Measurements from ENCODE around the gene DCP2.

The DCP2 gene

GRCh38 chr5:112957036-112957808 lies 19.4 kb upstream of the DCP2 start:
- TF ChIP-seq POLR2AphosphoS5 (IDR thresholded peaks at IDR 0.05; ENCODE audit: low read depth, low read length), result no peak
- TF ChIP-seq FOXP2 (optimal IDR thresholded peaks at IDR 0.05; ENCODE audit: borderline replicate concordance, extremely low read depth, extremely low read length, insufficient read depth), result no peak
- TF ChIP-seq TAF1 (IDR thresholded peaks at IDR 0.05; ENCODE audit: borderline replicate concordance, insufficient read depth, low read length), result no peak
- no peak for TF ChIP-seq SIN3A (IDR thresholded peaks at IDR 0.05; ENCODE audit: borderline replicate concordance, insufficient read depth, low read length)
- no peak for TF ChIP-seq REST (IDR thresholded peaks at IDR 0.05; ENCODE audit: insufficient read depth in 1 of 2, low read depth in 2 of 2, low read length in 2 of 2)

- TF ChIP-seq SIN3A (IDR thresholded peaks at IDR 0.05; ENCODE audit: borderline replicate concordance, insufficient read depth, low read length), result 0 out of 2 replicates have a peak, but pooled peaks have one; percentile 47
- TF ChIP-seq REST (IDR thresholded peaks at IDR 0.05; ENCODE audit: insufficient read depth in 1 of 2, low read depth in 2 of 2, low read length in 2 of 2), result no peak
These were observed 18.2 kb upstream of the DCP2 start for GRCh38 chr5:112958093-112959088.

- TF ChIP-seq SIN3A (IDR thresholded peaks at IDR 0.05; ENCODE audit: borderline replicate concordance, insufficient read depth, low read length), result no peak
- TF ChIP-seq POLR2AphosphoS5 (IDR thresholded peaks at IDR 0.05; ENCODE audit: low read depth, low read length), result no peak
- TF ChIP-seq TAF1 (IDR thresholded peaks at IDR 0.05; ENCODE audit: borderline replicate concordance, insufficient read depth, low read length), result no peak
- TF ChIP-seq REST (IDR thresholded peaks at IDR 0.05; ENCODE audit: insufficient read depth in 1 of 2, low read depth in 2 of 2, low read length in 2 of 2), result no peak
- TF ChIP-seq FOXP2 (optimal IDR thresholded peaks at IDR 0.05; ENCODE audit: borderline replicate concordance, extremely low read depth, extremely low read length, insufficient read depth), result no peak
These were observed 16.3 kb upstream of the DCP2 start for GRCh38 chr5:112960315-112960714.

GRCh38 chr5:112960863-112961504 lies 15.6 kb upstream of the DCP2 start:
- TF ChIP-seq SIN3A (IDR thresholded peaks at IDR 0.05; ENCODE audit: borderline replicate concordance, insufficient read depth, low read length), result no peak
- TF ChIP-seq REST (IDR thresholded peaks at IDR 0.05; ENCODE audit: insufficient read depth in 1 of 2, low read depth in 2 of 2, low read length in 2 of 2), result no peak
- TF ChIP-seq POLR2AphosphoS5 (IDR thresholded peaks at IDR 0.05; ENCODE audit: low read depth, low read length), result no peak
- no peak for TF ChIP-seq TAF1 (IDR thresholded peaks at IDR 0.05; ENCODE audit: borderline replicate concordance, insufficient read depth, low read length)
- no peak for TF ChIP-seq FOXP2 (optimal IDR thresholded peaks at IDR 0.05; ENCODE audit: borderline replicate concordance, extremely low read depth, extremely low read length, insufficient read depth)

All from PFSK-1 (cell line).